ENCODE data around the gene PROKR2.

PROKR2 gene

GRCh38 chr20:5316188-5317158 is at the start of gene PROKR2:
PROKR2 (minus strand) TSS chr20:5316954; CDS start chr20:5314369, 2,585 bp downstream.
- DNase-seq: no peak

- DNase-seq: no peak
Observed at GRCh38 chr20:5364997-5365597, 48.3 kb upstream of the PROKR2 start.

- DNase-seq: no peak
Observed at GRCh38 chr20:5364136-5364821, 47.5 kb upstream of the PROKR2 start.

GRCh38 chr20:5362771-5363170 is 46.0 kb upstream of the PROKR2 start:
- no peak for DNase-seq

GRCh38 chr20:5361176-5361575 is 44.4 kb upstream of the PROKR2 start:
- DNase-seq: no peak

- DNase-seq: no peak
Observed at GRCh38 chr20:5357946-5358345, 41.2 kb upstream of the PROKR2 start.

GRCh38 chr20:5356941-5357340 is 40.2 kb upstream of the PROKR2 start:
- no peak for DNase-seq

GRCh38 chr20:5354901-5355300 is 38.1 kb upstream of the PROKR2 start:
- no peak for DNase-seq

GRCh38 chr20:5353624-5354496 is 37.1 kb upstream of the PROKR2 start:
- DNase-seq: no peak

- DNase-seq: no peak
Observed at GRCh38 chr20:5349448-5349847, 32.7 kb upstream of the PROKR2 start.

- DNase-seq: no peak
Observed at GRCh38 chr20:5342021-5342420, 25.3 kb upstream of the PROKR2 start.

- DNase-seq: no peak
Observed at GRCh38 chr20:5331340-5331739, 14.6 kb upstream of the PROKR2 start.

GRCh38 chr20:5328268-5328667 is 11.5 kb upstream of the PROKR2 start:
- no peak for DNase-seq

GRCh38 chr20:5327356-5327755 is 10.6 kb upstream of the PROKR2 start:
- DNase-seq: no peak

GRCh38 chr20:5315807-5316187 is 957 bp downstream of the PROKR2 start:
- no peak for DNase-seq

GRCh38 chr20:5313916-5314315 is 2.8 kb downstream of the PROKR2 start:
- DNase-seq: no peak

- no peak for DNase-seq
Observed at GRCh38 chr20:5312518-5312917, 4.2 kb downstream of the PROKR2 start.

- no peak for DNase-seq
Observed at GRCh38 chr20:5309971-5310370, 6.8 kb downstream of the PROKR2 start.

GRCh38 chr20:5298811-5299210 is 17.9 kb downstream of the PROKR2 start:
- no peak for DNase-seq

GRCh38 chr20:5297280-5298004 is 19.3 kb downstream of the PROKR2 start:
- DNase-seq: no peak

- DNase-seq: no peak
Observed at GRCh38 chr20:5290596-5290995, 26.2 kb downstream of the PROKR2 start.

- DNase-seq: no peak
Observed at GRCh38 chr20:5282561-5282960, 34.2 kb downstream of the PROKR2 start.

Data from CD4-positive, alpha-beta T cell treated with Interleukin-12 subunit alpha and Interleukin-12 subunit beta, for 1 hour (primary cell).